SIG-M5 treated with dmso at 0.1 percent for 504 hours (cell line): ENCODE measurements around the gene ZBTB43.
"Not testable (repeated sequence)": the region's sequence is repeated elsewhere in the genome, so short reads cannot be mapped to it uniquely, and the experiment has no call there.

ENCODE experiments used
- DNase-seq: peaks from one replicate; lab custom pipeline; 2025; ENCODE audit not compliant: unreplicated experiment; lab: John Stamatoyannopoulos, UW

ZBTB43 gene

GRCh38 chr9:126804696-126805553 is at the start of gene ZBTB43:
ZBTB43 (plus strand) TSS chr9:126805040; CDS start chr9:126832510, 27,470 bp downstream.
- DNase-seq, result peak; percentile 85

- DNase-seq, result no peak
Measured at GRCh38 chr9:126755317-126755875, 49.4 kb upstream of the ZBTB43 start.

GRCh38 chr9:126756238-126756637 is 48.6 kb upstream of the ZBTB43 start:
- no peak for DNase-seq

GRCh38 chr9:126756876-126757415 is 47.9 kb upstream of the ZBTB43 start:
- DNase-seq, result no peak

- DNase-seq, result no peak
Measured at GRCh38 chr9:126758916-126759585, 45.8 kb upstream of the ZBTB43 start.

- DNase-seq, result no peak
Measured at GRCh38 chr9:126761274-126761673, 43.6 kb upstream of the ZBTB43 start.

- no peak for DNase-seq
Measured at GRCh38 chr9:126763130-126763764, 41.6 kb upstream of the ZBTB43 start.

GRCh38 chr9:126773004-126773607 is 31.7 kb upstream of the ZBTB43 start:
- DNase-seq, result peak; percentile 16

GRCh38 chr9:126775926-126776325 is 28.9 kb upstream of the ZBTB43 start:
- no peak for DNase-seq

- no peak for DNase-seq
Measured at GRCh38 chr9:126777733-126778132, 27.1 kb upstream of the ZBTB43 start.

- no peak for DNase-seq
Measured at GRCh38 chr9:126778141-126778540, 26.7 kb upstream of the ZBTB43 start.

GRCh38 chr9:126778696-126779095 is 26.1 kb upstream of the ZBTB43 start:
- DNase-seq, result not testable (repeated sequence)

- peak; percentile 39 for DNase-seq
Measured at GRCh38 chr9:126781186-126782052, 23.4 kb upstream of the ZBTB43 start.

GRCh38 chr9:126782053-126782388 is 22.8 kb upstream of the ZBTB43 start:
- DNase-seq, result no peak

GRCh38 chr9:126783949-126784348 is 20.9 kb upstream of the ZBTB43 start:
- DNase-seq, result no peak

- DNase-seq, result no peak
Measured at GRCh38 chr9:126784401-126784800, 20.4 kb upstream of the ZBTB43 start.

- not testable (repeated sequence) for DNase-seq
Measured at GRCh38 chr9:126784841-126785240, 20.0 kb upstream of the ZBTB43 start.

GRCh38 chr9:126788046-126788445 is 16.8 kb upstream of the ZBTB43 start:
- DNase-seq, result no peak

- DNase-seq, result no peak
Measured at GRCh38 chr9:126788634-126789349, 16.0 kb upstream of the ZBTB43 start.
